HG03432 (cell line): ENCODE measurements around the gene TAF1L.

Experiments
- ATAC-seq: cut with Tn5 transposase; IDR thresholded peaks from one replicate; pipeline ENCODE4 v1.9.1; 2021; ENCODE audit warnings: mild to moderate bottlenecking, moderate library complexity; ENCODE audit not compliant: unreplicated experiment

Gene TAF1L

DNA sequence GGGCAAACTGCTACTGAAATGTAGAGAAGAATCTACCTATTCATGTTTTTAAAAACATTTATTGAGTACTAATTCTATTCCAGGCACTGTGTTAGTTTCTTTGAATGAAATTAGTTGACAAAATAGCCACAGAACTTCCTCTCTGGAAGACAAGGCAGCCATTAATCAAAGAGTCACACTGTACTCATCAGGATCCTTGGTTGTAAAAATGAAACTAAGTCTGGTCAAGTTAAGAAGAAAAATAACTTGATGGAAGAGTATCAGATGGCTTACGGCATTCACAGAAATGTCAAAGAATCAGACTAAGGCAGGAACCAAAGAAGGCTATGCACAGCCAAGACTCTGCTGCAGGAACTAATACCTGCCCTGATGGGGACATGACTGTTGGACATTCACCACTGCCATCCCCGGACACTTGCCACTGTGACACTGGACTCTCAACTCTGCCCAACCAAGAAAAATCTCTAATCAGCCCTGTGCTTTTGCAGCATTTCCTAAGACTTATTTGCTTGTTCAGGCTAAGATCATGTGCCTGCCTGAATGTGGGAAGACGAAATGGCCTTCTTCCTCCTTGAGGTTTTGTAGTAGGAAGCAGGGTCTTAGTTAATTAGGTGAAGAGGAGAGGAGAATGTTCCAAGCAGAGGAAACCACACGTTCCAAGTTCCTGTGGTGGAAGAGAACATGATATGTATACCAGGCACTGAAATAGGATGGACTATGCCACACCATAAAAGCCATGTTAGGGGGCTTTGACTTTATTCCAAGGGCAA is 39.2 kb downstream of the TAF1L start:
- ATAC-seq = no peak

GRCh38 chr9:32590898-32591297 is 44.6 kb downstream of the TAF1L start:
- ATAC-seq = no peak

DNA sequence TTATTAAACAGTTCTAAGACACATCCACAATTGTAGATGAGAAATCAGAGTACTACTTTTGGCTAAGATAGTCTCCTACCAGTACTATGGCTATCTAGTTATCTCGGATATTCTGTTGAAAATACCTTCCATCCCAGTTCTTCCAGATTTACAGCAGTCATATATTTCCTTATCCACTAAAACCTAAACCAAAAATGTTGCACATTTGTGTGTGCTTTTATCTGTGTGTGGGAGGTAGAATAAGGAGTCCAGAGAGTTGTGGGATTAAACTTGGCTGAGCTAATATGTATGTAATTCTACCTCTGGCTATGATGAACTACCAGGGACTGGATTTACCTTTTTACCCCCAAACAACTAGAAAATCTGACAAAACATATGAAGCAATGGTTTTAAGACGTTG is 45.0 kb downstream of the TAF1L start:
- ATAC-seq = no peak

- ATAC-seq = peak; percentile 71
These were observed 46.3 kb downstream of the TAF1L start for GRCh38 chr9:32589083-32589723.

- peak; percentile 78 for ATAC-seq
These were observed 47.6 kb downstream of the TAF1L start for GRCh38 chr9:32587901-32588300.

DNA sequence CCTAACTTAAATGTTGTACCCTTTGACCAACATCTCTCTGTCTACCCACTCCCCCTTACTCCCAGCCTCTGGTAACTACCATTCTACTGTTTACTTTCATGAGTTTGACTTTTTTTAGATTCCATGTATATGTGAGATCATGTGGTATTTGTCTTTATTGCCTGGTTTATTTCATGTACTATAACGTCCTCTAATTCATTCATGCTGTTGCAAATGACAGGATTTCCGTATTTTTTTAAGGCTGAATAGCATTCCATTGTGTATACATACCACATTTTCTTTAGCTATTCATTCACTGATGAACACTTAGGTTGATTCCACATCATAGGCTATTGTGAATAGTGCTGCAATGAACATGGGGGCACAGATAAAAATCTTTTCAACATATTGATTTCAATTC is 50.7 kb downstream of the TAF1L start:
- no peak for ATAC-seq

DNA sequence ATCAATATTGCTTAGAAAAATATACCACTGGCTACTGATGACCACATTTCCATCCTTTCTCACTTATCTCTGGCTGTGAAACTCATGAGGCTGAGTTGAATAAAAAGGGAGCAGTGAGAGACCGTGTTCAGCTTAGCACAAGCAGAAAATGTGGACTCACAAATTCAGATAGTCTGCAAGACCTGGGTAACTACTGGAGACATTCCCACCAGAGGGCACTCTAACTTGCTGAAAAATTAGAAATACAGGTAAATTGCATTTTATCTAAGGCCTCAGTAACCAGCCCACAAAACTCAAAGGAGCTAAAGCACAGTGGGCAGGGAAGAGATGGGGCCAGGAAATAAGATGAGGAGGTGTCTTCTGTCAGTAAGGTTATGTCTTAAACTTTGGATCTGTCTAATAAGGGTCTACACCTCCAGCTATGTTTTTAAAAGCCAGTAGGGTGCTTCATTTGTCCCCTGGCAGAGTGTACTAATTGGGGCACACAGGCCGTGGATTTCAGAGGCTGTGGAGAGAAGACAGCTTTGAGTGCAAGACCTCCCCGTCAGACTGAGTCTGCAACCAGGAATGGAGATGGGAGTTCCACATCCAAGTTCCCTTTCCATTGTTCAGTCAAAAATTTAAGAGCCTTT is 53.8 kb downstream of the TAF1L start:
- ATAC-seq = peak; percentile 53

- no peak for ATAC-seq
These were observed 54.7 kb downstream of the TAF1L start for GRCh38 chr9:32580631-32581300.

- peak; percentile 49 for ATAC-seq
These were observed 55.6 kb downstream of the TAF1L start for GRCh38 chr9:32579706-32580331.
